HG03442 (cell line): ENCODE measurements around the gene SYNDIG1L.
"Not testable (repeated sequence)": the region's sequence is repeated elsewhere in the genome, so short reads cannot be mapped to it uniquely, and the experiment has no call there.

Experiments
- ATAC-seq: cut with Tn5 transposase; IDR thresholded peaks from one replicate; pipeline ENCODE4 v1.9.1; 2021; ENCODE audit warnings: mild to moderate bottlenecking, moderate library complexity; ENCODE audit not compliant: unreplicated experiment

The SYNDIG1L gene

GRCh38 chr14:74426202-74426582 is at the start of gene SYNDIG1L:
Gene SYNDIG1L, minus strand, starts transcription at chr14:74426210. Its CDS starts 16,466 bp downstream, at chr14:74409744.
- ATAC-seq: no peak

DNA sequence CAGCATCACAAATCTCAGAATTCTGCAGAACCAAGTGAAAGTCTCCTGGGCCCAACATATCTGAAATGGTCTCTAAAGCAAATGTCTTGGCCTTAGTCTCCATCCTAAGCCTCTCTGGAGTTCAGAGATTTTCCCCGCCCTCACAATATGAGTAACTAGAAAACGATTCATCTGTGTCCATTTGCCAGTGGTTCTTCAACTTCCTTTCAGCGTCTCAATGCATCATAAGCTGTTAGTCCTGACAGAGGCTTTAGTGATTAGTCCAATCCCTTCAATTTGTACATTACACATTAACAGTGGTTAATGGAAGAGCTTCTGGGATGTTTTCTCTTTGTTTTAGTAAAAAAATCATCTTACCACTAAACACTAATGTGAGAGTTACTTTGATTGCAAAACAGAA is 49.7 kb upstream of the SYNDIG1L start:
- no peak for ATAC-seq

GRCh38 chr14:74474376-74474775 is 48.4 kb upstream of the SYNDIG1L start:
- no peak for ATAC-seq

DNA sequence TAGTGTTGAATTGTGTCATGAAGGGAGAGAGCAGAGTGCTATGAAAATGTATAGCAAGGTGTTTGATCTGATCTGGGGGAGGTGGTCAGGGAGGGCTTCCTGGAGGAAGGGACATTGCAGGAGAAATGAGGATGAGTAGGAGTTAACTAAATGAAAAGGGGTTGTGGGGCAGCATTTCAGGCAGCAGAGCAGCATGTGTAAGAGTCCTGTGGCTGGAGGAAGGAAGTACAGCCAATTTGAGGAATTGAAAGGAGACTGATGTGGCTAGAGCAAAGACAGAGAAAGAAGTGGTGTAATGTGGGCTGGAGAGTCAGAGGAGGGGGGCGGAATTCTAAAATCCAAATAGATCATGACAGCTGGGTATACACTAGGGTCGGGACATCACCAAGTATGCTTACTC is 46.6 kb upstream of the SYNDIG1L start:
- ATAC-seq: no peak

GRCh38 chr14:74469548-74470518 is 43.8 kb upstream of the SYNDIG1L start:
- ATAC-seq: no peak

GRCh38 chr14:74468513-74468912 is 42.5 kb upstream of the SYNDIG1L start:
- no peak for ATAC-seq

DNA sequence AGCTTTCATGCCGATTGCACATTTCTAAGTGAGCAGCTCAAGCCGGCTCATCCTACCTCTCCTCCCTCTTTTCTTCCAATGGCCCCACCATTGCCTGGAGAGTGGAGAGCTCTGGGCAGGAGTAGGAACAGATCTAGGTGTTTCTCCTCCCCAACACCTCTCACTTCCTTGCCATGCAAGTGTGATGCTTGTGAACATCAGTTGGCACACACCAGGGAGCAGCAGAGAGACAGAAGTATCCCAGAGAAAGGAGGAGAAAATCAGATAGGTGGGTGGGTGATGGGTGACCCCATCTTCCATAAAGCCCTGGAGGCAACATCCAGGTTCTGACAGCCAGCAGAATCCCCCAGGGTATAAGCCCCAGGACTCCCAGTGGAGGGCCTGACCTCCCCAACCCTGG is 39.3 kb upstream of the SYNDIG1L start:
- ATAC-seq: no peak

- no peak for ATAC-seq
Observed at GRCh38 chr14:74464785-74465184, 38.8 kb upstream of the SYNDIG1L start.

DNA sequence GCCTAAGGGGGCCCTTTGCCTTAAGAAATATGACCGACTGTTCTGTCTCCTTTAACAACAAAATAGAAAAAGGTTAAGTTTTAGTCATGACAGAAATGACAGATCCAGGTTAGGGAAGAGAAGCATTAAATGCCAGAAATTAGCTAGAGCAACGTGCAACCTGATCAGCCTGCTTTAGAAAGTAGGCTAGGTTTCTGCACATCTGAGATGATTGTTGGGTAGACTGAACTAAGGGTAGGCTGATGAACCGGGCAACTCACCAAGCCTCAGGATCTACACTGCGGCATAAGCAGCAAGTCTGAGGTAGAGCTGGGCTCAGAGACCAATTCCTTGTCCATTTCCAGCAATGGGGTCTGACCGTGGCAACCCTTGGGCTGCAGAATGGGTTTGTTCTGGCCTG is 37.7 kb upstream of the SYNDIG1L start:
- ATAC-seq: no peak

- no peak for ATAC-seq
Observed at GRCh38 chr14:74462993-74463392, 37.0 kb upstream of the SYNDIG1L start.

GRCh38 chr14:74459976-74460375 is 34.0 kb upstream of the SYNDIG1L start:
- no peak for ATAC-seq

- ATAC-seq: no peak
Observed at GRCh38 chr14:74459289-74459946, 33.4 kb upstream of the SYNDIG1L start.

DNA sequence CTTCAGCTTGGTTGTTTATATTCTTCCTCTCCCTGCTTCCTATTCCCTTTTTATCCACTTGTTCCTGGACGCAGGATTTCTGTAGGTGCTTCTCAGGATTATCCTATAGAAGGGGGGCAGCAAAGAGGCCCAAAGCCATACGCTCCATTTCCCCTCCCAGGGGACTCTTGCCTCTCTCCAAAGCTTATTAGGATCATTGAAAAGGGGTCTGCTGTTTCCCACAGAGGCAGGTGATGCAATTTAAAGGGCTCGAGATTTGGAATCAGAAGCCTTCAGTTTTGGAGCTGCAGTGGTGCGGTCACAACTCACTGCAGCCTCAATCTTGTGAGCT is 31.5 kb upstream of the SYNDIG1L start:
- ATAC-seq: no peak

DNA sequence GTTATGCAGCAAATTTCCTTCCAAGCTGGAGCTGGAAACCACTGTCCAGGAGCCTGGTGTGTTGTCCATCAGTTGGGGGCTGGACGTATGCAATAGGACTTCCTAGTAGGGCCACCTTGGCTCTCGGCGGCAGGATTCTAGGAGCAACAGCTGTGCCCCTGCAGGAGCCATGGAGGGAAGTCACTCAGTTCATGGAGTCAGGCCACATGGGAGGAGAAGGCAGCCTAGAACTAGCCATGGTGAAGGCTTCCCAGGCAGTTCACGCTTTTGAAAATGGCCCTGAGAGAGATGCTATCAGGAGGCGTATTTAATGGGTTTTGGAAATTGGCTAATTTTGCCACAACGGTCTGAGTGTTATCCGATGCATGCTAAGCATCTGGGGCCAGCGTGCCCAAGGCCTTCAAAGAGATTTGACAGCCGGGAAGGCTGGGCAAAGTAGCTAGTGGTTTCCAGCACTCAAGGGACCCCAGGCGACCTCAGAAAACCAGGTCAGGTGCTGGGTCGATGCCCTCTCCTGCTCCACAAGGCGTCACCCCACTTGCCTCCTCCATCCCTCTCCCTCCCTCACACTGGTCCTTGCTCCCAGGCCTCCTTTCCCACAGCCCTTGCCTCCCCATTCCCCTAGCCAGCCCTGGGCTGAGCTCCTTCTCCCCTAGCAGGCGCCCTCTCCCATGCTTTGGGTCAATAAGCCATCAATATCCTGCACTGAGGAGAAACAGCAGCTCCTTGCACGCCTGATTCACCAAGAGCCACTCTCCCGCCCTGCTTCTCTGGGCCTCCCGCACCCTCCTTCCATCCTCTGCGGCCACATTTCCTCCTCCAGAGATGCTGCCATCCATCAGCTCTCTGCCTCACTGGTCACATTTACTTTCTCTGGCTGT is 30.9 kb upstream of the SYNDIG1L start:
- ATAC-seq: no peak

DNA sequence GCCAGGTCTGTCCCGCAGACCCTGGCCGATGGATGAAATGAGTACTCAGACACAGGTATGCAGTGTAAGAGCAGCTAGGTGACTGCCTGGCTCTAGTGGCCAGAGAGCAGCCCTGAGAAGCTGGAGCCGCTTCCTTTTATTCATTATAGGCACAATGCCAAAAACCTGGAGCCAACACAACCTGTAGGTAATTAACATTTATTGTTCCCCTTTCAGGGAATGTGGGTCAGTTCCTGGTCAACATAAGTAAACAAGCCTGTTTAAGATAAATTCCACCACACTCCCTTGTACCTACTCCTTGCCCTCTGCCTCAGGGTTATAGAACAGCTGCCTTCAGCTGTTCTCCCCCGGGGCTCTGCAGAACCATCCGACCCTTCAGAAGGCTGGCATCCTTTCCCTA is 28.4 kb upstream of the SYNDIG1L start:
- ATAC-seq: not testable (repeated sequence)

- ATAC-seq: no peak
Observed at GRCh38 chr14:74444866-74445265, 18.9 kb upstream of the SYNDIG1L start.

GRCh38 chr14:74442757-74443156 is 16.7 kb upstream of the SYNDIG1L start:
- ATAC-seq: no peak

DNA sequence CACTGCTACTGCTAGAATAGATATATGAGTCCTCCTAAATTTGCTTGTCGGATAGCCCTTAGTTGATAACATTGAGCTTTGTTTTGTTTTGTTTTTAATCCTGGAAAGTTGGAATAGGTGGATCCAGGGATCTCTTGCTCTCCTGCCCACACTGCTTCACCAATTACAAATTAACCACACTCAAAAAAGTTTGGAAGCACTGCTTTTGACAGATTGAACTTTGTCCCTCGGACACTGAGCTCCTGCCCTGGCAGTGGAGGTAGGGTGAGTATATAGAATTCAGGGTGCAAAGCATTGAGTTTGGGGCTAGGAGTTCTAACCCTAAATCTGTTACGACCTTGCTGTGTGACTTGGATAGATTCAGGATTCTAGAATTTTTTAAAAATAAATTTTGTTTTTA is 15.1 kb upstream of the SYNDIG1L start:
- ATAC-seq: no peak

DNA sequence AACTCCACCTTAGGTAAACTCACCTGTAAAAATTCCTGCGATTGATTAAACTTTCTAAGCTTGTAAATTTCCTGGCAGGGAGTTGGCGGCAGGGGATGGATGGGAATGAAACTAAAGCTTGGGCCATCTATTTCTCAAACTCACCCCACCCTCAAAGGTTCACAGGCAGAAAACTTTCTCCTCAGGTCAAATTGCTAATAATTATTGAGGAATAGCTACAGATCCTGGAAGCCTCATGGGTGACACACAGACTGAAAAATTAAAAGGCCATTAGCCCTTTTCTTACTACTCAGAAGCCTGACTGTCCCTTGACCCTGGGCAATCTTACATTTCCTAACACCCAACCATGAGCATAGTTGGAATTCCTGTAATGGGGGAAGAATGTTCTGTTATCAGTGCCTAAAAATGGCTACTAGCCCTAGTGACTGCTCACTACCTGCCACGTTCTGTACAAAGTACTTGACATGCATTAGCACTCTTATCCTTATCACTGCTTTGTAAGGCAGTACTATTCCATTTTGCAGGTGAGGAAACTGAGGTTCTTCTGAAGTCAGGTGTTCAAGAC is 12.4 kb upstream of the SYNDIG1L start:
- ATAC-seq: no peak

GRCh38 chr14:74437496-74438053 is 11.6 kb upstream of the SYNDIG1L start:
- no peak for ATAC-seq

GRCh38 chr14:74434294-74434693 is 8.3 kb upstream of the SYNDIG1L start:
- no peak for ATAC-seq
